Measurements from ENCODE around the gene KIRREL1. TPM values are rescaled to one million over a fixed set of nuclear protein-coding genes. Genes with fewer than 3 reads are reported as not detected.

Gene KIRREL1
- total RNA-seq, 2 donors from 2014 or later = 5.8 to 12.8 TPM

GRCh38 chr1:158094571-158094970 is 101.1 kb downstream of the KIRREL1 start:
- Histone ChIP-seq H3K9ac (ENCODE audit: low read depth in 2 of 2, low read length in 2 of 2) (no peak overlapping the region), H3K4me3 (no peak overlapping the region), H3K36me3 (no peaks in the 10 kb centered on the region), H3K4me1 (no peaks in the 10 kb centered on the region), H3K9me3 (no peaks in the 10 kb centered on the region), H3K27ac (no peak overlapping the region), H3K27me3 (no peaks in the 10 kb centered on the region)
- no peak for DNase-seq
- intact Hi-C loops (cut with DNase I) = loop anchor here (5.0 kb wide), 1 partner anchor 33 kb away; a partner anchor contains a TSS
- TF ChIP-seq CTCF (IDR thresholded peaks at IDR 0.05) = no peak

GRCh38 chr1:158095737-158096335 is 102.4 kb downstream of the KIRREL1 start:
- TF ChIP-seq CTCF (IDR thresholded peaks at IDR 0.05) = peak; percentile 84
- Histone ChIP-seq H3K27me3 (no peaks in the 10 kb centered on the region), H3K27ac (no peak overlapping the region), H3K36me3 (no peaks in the 10 kb centered on the region), H3K9ac (ENCODE audit: low read depth in 2 of 2, low read length in 2 of 2) (no peak overlapping the region), H3K9me3 (no peaks in the 10 kb centered on the region), H3K4me1 (no peaks in the 10 kb centered on the region), H3K4me3 (no peak overlapping the region)
- peak; percentile 30 for DNase-seq
- intact Hi-C loops (cut with DNase I) = no loop called here

- Histone ChIP-seq H3K27ac (no peak overlapping the region), H3K4me1 (peaks cover 3% of the 10 kb centered on the region), H3K4me3 (no peak overlapping the region), H3K9me3 (no peaks in the 10 kb centered on the region), H3K27me3 (no peaks in the 10 kb centered on the region), H3K36me3 (no peaks in the 10 kb centered on the region), H3K9ac (ENCODE audit: low read depth in 2 of 2, low read length in 2 of 2) (no peak overlapping the region)
- intact Hi-C loops (cut with DNase I) = no loop called here
- TF ChIP-seq CTCF (IDR thresholded peaks at IDR 0.05) = no peak
- DNase-seq = no peak
These were observed 104.8 kb downstream of the KIRREL1 start for GRCh38 chr1:158098256-158098655.

DNA sequence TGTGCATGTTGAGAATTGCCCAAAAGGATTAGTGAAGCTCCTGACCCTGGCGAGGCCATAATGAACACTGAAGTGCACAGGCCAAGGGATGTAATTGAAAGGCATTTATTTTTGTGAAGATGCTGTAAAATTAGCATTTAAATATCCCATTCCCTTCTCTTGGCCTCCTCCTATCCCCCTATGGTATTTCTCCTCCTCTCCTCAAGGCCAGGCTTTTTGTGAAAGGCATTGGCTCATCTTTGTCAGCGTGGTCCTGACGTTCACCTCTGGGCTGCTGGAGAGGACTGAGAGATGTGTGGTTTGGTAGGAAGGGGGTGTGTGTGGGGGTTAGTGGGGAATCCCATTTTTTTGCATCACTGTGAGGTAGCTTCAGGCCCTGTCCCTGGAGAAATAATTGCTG is 105.7 kb downstream of the KIRREL1 start:
- H3K4me3 ChIP-seq = no peak overlapping the region
- no peaks in the 10 kb centered on the region for H3K27me3 ChIP-seq
- no peak for TF ChIP-seq CTCF (IDR thresholded peaks at IDR 0.05)
- no peaks in the 10 kb centered on the region for H3K36me3 ChIP-seq
- H3K4me1 ChIP-seq = peaks cover 3% of the 10 kb centered on the region
- H3K27ac ChIP-seq = no peak overlapping the region
- intact Hi-C loops (cut with DNase I) = no loop called here
- no peak for DNase-seq
- H3K9me3 ChIP-seq = no peaks in the 10 kb centered on the region
- H3K9ac ChIP-seq (ENCODE audit: low read depth in 2 of 2, low read length in 2 of 2) = no peak overlapping the region

DNA sequence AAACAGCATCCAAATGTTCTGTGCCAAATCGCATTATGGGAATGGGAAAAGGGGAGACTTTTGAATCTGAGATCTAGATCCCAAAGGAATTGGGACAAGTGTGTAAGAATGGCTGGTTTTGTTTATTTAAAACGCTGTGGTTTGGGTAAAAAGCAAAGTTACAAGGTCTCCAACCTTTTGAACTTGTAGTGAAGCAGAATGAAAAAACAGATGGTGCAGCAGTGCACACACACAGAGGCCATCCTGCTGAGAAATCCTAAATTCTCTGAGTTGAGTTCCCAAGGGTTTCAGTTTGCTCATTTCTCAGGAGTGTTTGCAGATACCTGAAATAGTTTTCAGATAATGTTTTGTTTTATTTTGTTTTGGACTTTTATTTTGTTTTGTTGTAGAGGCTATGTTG is 107.1 kb downstream of the KIRREL1 start:
- DNase-seq = no peak
- TF ChIP-seq CTCF (IDR thresholded peaks at IDR 0.05) = no peak
- Histone ChIP-seq H3K4me3 (no peak overlapping the region), H3K36me3 (no peaks in the 10 kb centered on the region), H3K27me3 (no peaks in the 10 kb centered on the region), H3K9ac (ENCODE audit: low read depth in 2 of 2, low read length in 2 of 2) (no peak overlapping the region), H3K9me3 (no peaks in the 10 kb centered on the region), H3K4me1 (peaks cover 3% of the 10 kb centered on the region), H3K27ac (no peak overlapping the region)
- intact Hi-C loops (cut with DNase I) = no loop called here

Measured in colonic mucosa (tissue), 4 donors.